Measurements from ENCODE around the gene SLAIN1. TPM values are rescaled to one million over a fixed set of nuclear protein-coding genes. Genes with fewer than 3 reads are reported as not detected.

Gene SLAIN1
- total RNA-seq, 1 donor from 2014 or later, result 16.4 TPM

DNA sequence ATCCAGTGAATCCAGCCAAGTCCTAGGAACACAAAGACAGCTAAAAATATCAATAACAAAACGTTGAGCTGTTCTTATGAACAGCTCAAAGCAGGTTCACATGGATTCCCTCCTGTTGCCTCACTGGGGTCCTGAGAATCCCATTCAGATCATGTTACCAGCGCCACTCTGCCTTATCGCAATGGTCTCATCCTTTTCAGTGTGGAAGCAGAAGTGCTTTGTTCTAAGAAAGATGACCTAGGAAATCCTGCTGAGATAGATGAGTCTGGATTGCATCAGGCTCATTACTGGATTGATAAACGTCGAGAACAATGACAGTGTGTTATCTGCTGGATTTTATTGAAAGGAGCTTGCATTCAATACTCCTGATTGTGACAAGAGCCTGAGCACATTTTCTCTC, 87.0 kb downstream of the SLAIN1 start:
- Histone ChIP-seq H3K36me3 (no peaks in the 10 kb centered on the region), H3K27me3 (ENCODE audit: low read depth) (no peaks in the 10 kb centered on the region), H3K4me3 (no peak overlapping the region), H3K9me3 (no peaks in the 10 kb centered on the region), H3K4me1 (peaks cover 9% of the 10 kb centered on the region), H3K27ac (no peak overlapping the region)
- intact Hi-C loops (cut with DNase I), result no loop called here
- TF ChIP-seq, protein P1, sequence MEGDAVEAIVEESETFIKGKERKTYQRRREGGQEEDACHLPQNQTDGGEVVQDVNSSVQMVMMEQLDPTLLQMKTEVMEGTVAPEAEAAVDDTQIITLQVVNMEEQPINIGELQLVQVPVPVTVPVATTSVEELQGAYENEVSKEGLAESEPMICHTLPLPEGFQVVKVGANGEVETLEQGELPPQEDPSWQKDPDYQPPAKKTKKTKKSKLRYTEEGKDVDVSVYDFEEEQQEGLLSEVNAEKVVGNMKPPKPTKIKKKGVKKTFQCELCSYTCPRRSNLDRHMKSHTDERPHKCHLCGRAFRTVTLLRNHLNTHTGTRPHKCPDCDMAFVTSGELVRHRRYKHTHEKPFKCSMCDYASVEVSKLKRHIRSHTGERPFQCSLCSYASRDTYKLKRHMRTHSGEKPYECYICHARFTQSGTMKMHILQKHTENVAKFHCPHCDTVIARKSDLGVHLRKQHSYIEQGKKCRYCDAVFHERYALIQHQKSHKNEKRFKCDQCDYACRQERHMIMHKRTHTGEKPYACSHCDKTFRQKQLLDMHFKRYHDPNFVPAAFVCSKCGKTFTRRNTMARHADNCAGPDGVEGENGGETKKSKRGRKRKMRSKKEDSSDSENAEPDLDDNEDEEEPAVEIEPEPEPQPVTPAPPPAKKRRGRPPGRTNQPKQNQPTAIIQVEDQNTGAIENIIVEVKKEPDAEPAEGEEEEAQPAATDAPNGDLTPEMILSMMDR (IDR thresholded peaks at IDR 0.05), result no peak
- DNase-seq (no peak), ATAC-seq (no peak)

DNA sequence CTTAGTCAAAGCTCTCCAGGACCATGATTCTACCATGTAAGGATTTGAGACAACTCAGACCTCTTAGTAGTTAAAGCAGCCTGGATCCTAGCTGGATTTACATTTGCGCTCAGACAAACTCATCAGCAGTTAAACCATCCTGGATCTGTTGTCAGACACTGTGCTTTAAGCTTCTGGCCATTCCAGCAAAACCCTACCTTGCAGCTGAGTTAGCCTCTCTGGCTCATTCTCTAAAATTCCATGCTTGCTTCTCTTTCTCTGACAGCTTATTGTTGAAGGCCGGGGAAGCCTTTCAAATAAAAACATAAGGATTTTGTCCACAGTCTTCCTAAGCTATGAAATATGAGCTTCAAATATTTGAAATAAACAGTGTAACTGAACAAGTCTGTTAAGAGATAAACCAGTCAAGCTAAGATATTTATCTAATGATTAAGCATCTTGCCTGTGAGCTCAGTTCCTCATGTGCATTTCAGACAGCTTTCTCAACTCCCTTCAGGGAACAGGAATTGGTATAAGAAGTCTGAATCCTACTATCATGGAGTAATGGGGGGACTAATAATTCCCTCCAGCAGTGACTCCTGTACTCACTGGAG, 89.3 kb downstream of the SLAIN1 start:
- no peak overlapping the region for H3K4me3 ChIP-seq
- ATAC-seq, result no peak
- no peaks in the 10 kb centered on the region for H3K36me3 ChIP-seq
- H3K27me3 ChIP-seq (ENCODE audit: low read depth), result no peaks in the 10 kb centered on the region
- no peak for DNase-seq
- H3K4me1 ChIP-seq, result no peaks in the 10 kb centered on the region
- TF ChIP-seq, protein P1 (IDR thresholded peaks at IDR 0.05), result no peak
- no peak overlapping the region for H3K27ac ChIP-seq
- intact Hi-C loops (cut with DNase I), result no loop called here
- H3K9me3 ChIP-seq, result no peaks in the 10 kb centered on the region

DNA sequence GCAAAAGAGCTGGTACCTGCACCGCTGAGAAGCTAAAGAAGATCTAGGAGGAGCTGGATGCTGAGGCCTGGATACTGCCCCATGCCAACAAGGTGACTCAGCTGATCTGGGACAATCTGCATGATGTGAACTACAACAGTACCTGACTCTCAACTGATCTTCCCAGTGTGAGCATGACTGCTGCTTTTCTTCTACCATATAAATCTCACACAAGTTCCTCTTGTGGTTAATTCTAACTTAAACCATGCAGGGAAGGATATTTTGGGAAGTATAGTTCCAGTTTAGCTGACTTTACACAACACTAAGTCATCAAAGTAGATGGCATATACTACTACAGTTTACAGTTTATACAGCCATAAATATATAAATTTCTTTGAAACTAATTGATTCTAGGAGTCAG, 91.9 kb downstream of the SLAIN1 start:
- no peaks in the 10 kb centered on the region for H3K36me3 ChIP-seq
- TF ChIP-seq, protein P1 (IDR thresholded peaks at IDR 0.05), result no peak
- H3K27me3 ChIP-seq (ENCODE audit: low read depth), result no peaks in the 10 kb centered on the region
- no peak overlapping the region for H3K4me3 ChIP-seq
- no peaks in the 10 kb centered on the region for H3K4me1 ChIP-seq
- H3K9me3 ChIP-seq, result no peaks in the 10 kb centered on the region
- H3K27ac ChIP-seq, result no peak overlapping the region
- DNase-seq (no peak), ATAC-seq (no peak)
- intact Hi-C loops (cut with DNase I), result no loop called here

DNA sequence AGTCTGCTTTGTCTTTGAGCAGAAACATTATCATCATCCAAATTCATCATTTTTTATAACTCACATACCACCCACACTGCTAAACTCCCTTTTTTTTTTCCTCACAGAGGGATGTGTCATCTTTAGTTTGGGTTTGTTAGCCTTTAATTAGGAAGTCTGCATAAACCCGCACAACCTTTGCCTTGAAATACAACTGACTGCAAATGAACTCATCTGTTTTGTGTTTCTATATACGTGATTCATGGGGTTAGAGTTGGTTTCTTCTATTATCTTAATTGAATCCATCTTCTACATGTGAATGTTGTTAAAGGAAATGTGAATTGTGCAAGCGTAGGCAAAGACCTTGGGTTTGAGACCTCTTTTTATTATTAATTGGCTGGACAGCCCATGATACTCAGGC, 102.7 kb downstream of the SLAIN1 start:
- Histone ChIP-seq H3K4me1 (no peaks in the 10 kb centered on the region), H3K36me3 (no peaks in the 10 kb centered on the region), H3K27me3 (ENCODE audit: low read depth) (no peaks in the 10 kb centered on the region), H3K9me3 (no peaks in the 10 kb centered on the region), H3K4me3 (no peak overlapping the region), H3K27ac (no peak overlapping the region)
- intact Hi-C loops (cut with DNase I), result no loop called here
- DNase-seq (no peak), ATAC-seq (no peak)
- TF ChIP-seq, protein P1 (IDR thresholded peaks at IDR 0.05), result no peak

DNA sequence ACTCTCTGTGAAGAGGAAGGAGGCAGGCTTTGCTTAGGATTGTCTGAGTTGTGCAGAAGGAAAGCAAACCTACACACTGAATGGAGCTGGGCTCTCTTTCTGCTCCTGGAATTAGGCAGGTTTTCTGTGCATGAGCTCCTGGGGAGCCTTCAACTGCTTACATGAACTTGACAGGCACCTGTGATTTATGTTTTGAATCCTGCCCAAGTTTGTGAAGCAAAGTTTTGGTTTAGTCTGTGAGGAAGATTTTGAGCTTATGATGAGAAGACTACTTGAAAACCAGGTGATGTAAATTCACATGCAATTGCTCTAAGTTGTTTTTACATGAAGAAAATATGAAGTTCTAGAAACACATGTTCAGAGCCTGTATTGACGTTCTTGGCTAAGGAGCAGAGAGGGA, 109.0 kb downstream of the SLAIN1 start:
- TF ChIP-seq, protein P1 (IDR thresholded peaks at IDR 0.05), result no peak
- H3K9me3 ChIP-seq, result no peaks in the 10 kb centered on the region
- no peak overlapping the region for H3K4me3 ChIP-seq
- no peaks in the 10 kb centered on the region for H3K36me3 ChIP-seq
- intact Hi-C loops (cut with DNase I), result no loop called here
- no peaks in the 10 kb centered on the region for H3K27me3 ChIP-seq (ENCODE audit: low read depth)
- ATAC-seq, result no peak
- no peaks in the 10 kb centered on the region for H3K4me1 ChIP-seq
- no peak overlapping the region for H3K27ac ChIP-seq
- DNase-seq, result no peak
